Fibroblast of the aortic adventitia (primary cell): Measurements from ENCODE around the gene MX1. TPM values are rescaled to one million over a fixed set of nuclear protein-coding genes. Genes with fewer than 3 reads are reported as not detected.

Experiments used
- DNase-seq: peaks from one replicate; pipeline ENCODE4 v3.0.0-alpha.2; 2010; ENCODE audit warnings: low read depth
- H3K4me3 ChIP-seq: 2 replicates; pipeline ENCODE4 v1.5.1; 2011; ENCODE audit warnings: low read depth, mild to moderate bottlenecking, control low read depth, low read length, moderate library complexity
- total RNA-seq: library from RNA; depleted of rRNA; stranded (reverse); fragments of >200 nt; gene quantifications from 2 replicates; pipeline ENCODE4 v1.2.3, GENCODE V29; 2012; ENCODE audit warnings: low replicate concordance
- TF ChIP-seq, protein P1 (sequence below): IDR thresholded peaks from 2 replicates; pipeline ENCODE4 v1.5.1; 2011; ENCODE audit warnings: mild to moderate bottlenecking, low read length, control low read depth, inconsistent platforms; ENCODE audit not compliant: insufficient read depth

MX1 gene
- total RNA-seq, 1 donor, result 3.2 TPM

GRCh38 chr21:41506611-41507520 lies 80.8 kb downstream of the MX1 start:
- no peak for DNase-seq
- H3K4me3 ChIP-seq, result no peak overlapping the region
- TF ChIP-seq, protein P1, sequence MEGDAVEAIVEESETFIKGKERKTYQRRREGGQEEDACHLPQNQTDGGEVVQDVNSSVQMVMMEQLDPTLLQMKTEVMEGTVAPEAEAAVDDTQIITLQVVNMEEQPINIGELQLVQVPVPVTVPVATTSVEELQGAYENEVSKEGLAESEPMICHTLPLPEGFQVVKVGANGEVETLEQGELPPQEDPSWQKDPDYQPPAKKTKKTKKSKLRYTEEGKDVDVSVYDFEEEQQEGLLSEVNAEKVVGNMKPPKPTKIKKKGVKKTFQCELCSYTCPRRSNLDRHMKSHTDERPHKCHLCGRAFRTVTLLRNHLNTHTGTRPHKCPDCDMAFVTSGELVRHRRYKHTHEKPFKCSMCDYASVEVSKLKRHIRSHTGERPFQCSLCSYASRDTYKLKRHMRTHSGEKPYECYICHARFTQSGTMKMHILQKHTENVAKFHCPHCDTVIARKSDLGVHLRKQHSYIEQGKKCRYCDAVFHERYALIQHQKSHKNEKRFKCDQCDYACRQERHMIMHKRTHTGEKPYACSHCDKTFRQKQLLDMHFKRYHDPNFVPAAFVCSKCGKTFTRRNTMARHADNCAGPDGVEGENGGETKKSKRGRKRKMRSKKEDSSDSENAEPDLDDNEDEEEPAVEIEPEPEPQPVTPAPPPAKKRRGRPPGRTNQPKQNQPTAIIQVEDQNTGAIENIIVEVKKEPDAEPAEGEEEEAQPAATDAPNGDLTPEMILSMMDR, result no peak

DNA sequence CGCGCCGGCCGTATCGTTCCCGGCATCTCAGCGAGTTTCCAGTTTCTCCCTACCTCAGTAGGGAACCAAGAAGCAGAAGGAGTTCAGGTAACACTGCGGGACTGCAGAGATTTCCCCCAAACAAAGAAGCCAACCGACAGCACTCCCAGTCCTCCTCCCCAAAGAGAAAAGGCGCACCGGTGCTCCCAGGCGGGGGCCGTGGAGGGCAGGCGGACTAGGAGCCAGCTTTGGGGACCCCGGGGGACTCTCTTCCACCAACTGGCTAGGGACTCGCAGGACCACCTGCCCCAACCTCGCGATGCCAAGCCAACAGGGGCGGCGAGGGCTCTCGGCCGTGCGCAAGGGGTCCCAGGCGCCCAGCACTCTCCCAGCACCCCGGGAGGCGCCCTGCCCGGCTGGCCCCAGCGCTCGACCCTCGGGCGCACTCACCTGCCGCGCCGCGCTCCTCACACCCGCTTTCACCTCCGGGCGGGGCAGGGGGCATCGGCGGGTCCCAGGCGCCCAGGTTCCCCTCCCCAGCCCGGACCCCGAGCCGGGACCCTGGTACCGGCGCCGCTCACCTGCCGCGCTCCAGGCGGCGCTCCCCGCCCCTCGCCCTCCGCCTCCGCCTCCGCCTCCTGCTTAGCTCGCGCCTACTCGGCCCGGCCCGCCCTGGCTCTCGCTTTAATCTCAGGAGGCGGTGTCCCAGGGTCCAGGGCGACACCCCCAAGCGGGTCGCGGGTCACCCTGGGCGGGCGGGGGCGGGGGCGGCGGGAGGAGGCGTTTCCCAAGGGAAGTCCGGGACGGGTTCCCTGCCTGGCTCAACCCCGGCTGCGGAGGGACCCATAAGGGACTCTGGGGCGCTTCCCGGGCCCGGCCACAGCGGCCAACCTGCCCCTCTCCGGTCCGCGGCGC lies 81.7 kb downstream of the MX1 start, which contains the start of gene TMPRSS2:
TMPRSS2 (minus strand) TSS at position 638 of the 894 bp plus-strand sequence. CDS start 10,025 bp downstream, outside the sequence.
- H3K4me3 ChIP-seq, result no peak within 1 kb of the TSS
- TF ChIP-seq, protein P1, result no peak
- no peak for DNase-seq

DNA sequence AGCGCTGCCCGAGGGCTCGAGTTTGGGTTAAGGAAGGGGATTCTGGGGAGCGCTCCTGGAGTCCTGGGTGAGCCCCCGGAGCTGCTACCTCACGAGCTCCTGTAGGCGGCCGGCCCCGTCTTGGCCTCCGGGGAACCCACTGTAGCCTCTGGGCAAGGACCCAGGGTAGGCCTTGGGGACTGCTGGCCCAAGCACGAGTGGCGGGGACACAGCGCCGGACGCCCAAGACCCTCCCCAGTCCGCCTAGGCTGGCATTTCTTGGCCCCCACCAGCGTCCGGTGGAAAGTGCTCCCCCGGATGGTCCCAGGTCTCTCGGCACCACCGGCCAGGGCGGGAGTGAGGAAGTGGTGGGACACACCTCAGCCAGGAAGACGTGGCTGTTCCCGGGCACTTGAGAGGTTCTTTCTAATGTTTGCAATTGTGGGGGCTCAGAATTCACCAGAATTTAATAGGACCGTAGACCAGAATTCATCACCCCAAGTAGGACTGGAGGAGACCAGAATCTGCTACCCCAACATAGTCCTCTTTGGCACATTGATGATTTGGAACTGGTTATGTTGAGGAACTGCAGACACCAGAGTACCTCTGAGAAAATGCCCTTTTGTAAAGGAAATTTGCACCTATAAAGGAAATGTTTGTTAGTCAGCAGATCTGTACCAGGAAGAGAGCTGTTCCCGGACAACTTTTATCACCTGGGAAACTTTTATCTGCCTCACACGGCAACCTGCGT lies 82.5 kb downstream of the MX1 start:
- H3K4me3 ChIP-seq, result no peak overlapping the region
- DNase-seq, result no peak
- TF ChIP-seq, protein P1, result no peak

Other genes starting within 250 kb of the MX1 start
- not detected in 2 replicates for gene FAM3B, start 109.4 kb upstream of the MX1 start, total RNA-seq
- gene MX2, start 64.2 kb upstream of the MX1 start, total RNA-seq, result 3.8 and 4.2 TPM in 2 replicates
- not detected in 2 replicates for gene TMPRSS2, start 81.9 kb downstream of the MX1 start, total RNA-seq